ENCODE data around the gene PAK1. TPM values are rescaled to one million over a fixed set of nuclear protein-coding genes. Genes with fewer than 3 reads are reported as not detected.

The PAK1 gene
- total and polyA plus RNA-seq, 2 of the 4 experiments (the other 2 are of a cell fraction): 34.3 to 60.6 TPM

GRCh38 chr11:77421041-77421723 is 52.7 kb downstream of the PAK1 start:
- Histone ChIP-seq H4K5ac (ENCODE audit: low read depth, low read length) (no peak overlapping the region), H2AK9ac (replicated peaks; ENCODE audit: low read depth, low read length, poor library complexity) (no peak overlapping the region), H3K14ac (replicated peaks; ENCODE audit: low read depth, low read length) (no peak overlapping the region), H3K4me1 (ENCODE audit: control insufficient read depth, insufficient read depth, low read length) (no peaks in the 10 kb centered on the region), H3K27me3 (ENCODE audit: control insufficient read depth, insufficient read depth, low read length) (peaks cover 7% of the 10 kb centered on the region), H2BK5ac (ENCODE audit: low read depth, low read length, poor library complexity, severe bottlenecking) (no peak overlapping the region), H3K18ac (ENCODE audit: low read depth, low read length) (no peak overlapping the region), H2AK5ac (ENCODE audit: low read depth, low read length) (no peak overlapping the region), H4K20me1 (ENCODE audit: insufficient read depth, low read length) (no peaks in the 10 kb centered on the region), H2BK20ac (ENCODE audit: low read depth, low read length) (no peak overlapping the region), H3K56ac (ENCODE audit: extremely low read depth, insufficient read depth, low read length) (no peak overlapping the region), H4K91ac (ENCODE audit: insufficient read depth, low read depth, low read length) (no peak overlapping the region), H3K9me1 (ENCODE audit: insufficient read depth, low read length) (no peaks in the 10 kb centered on the region), H4K8ac (ENCODE audit: low read depth in 2 of 2, low read length in 2 of 2) (no peak overlapping the region), H3K79me1 (ENCODE audit: low read depth in 1 of 2, low read length in 2 of 2) (no peaks in the 10 kb centered on the region), H3K4me3 (ENCODE audit: insufficient read depth, low read depth, low read length) (no peak overlapping the region), H3K4me2 (ENCODE audit: low read depth, low read length) (no peak overlapping the region), H2AFZ (replicated peaks; ENCODE audit: low read length, poor library complexity) (no peak overlapping the region), H3K36me3 (ENCODE audit: control insufficient read depth, insufficient read depth, low read length) (no peaks in the 10 kb centered on the region), H2BK120ac (ENCODE audit: low read depth, low read length) (no peak overlapping the region), H3K4ac (ENCODE audit: low read depth, low read length) (no peak overlapping the region), H2BK15ac (ENCODE audit: low read depth, low read length) (no peak overlapping the region), H3K27ac (ENCODE audit: insufficient read depth, low read length) (no peak overlapping the region), H3K9ac (ENCODE audit: low read depth, low read length) (no peak overlapping the region), H3K23ac (ENCODE audit: low read depth, low read length) (no peak overlapping the region), H3K9me3 (ENCODE audit: control insufficient read depth, insufficient read depth, low read length) (no peaks in the 10 kb centered on the region)
- ChIA-PET POLR2A (ENCODE audit: unreplicated experiment) (no interaction called here), CTCF (interaction anchor here (0.6 kb wide), 1 partner anchor 23 kb away, joined by 3 read pairs; no protein-coding TSS in a partner anchor)
- TF ChIP-seq MXI1 (IDR thresholded peaks at IDR 0.05; ENCODE audit: borderline replicate concordance, low read depth, low read length) (no peak), POLR2A (IDR thresholded peaks at IDR 0.05; ENCODE audit: low read depth, low read length) (no peak), RFX5 (IDR thresholded peaks at IDR 0.05; ENCODE audit: low read depth, low read length) (no peak), NFE2L2 (IDR thresholded peaks at IDR 0.05; ENCODE audit: low read depth, low read length) (no peak), USF2 (IDR thresholded peaks at IDR 0.05; ENCODE audit: low read depth, low read length) (no peak), BHLHE40 (IDR thresholded peaks at IDR 0.05; ENCODE audit: low read depth, low read length) (no peak), SMC3 (IDR thresholded peaks at IDR 0.05; ENCODE audit: low read depth, low read length) (no peak), RAD21 (IDR thresholded peaks at IDR 0.05; ENCODE audit: low read length) (no peak), RCOR1 (IDR thresholded peaks at IDR 0.05; ENCODE audit: insufficient replicate concordance, low read length) (no peak), MAFK (IDR thresholded peaks at IDR 0.05; ENCODE audit: low read depth, low read length) (no peak), ELK1 (IDR thresholded peaks at IDR 0.05; ENCODE audit: borderline replicate concordance, low read depth, low read length) (no peak), CHD1 (IDR thresholded peaks at IDR 0.05; ENCODE audit: low read depth, low read length) (no peak), CTCF (conservative IDR thresholded peaks at IDR 0.05; ENCODE audit: low read depth, low read length) (no peak), FOS (IDR thresholded peaks at IDR 0.05; ENCODE audit: low read depth, low read length) (no peak), MAZ (IDR thresholded peaks at IDR 0.05; ENCODE audit: borderline replicate concordance, low read depth, low read length) (no peak), CEBPB (IDR thresholded peaks at IDR 0.05; ENCODE audit: low read depth, low read length) (no peak)
- no TSS peak for BruUV-seq (replicated peaks)
- DNase-seq (no peak), ATAC-seq (ENCODE audit: low read depth) (no peak)
- intact Hi-C loops (cut with micrococcal nuclease): no loop called here
- dilution Hi-C loops (cut with HindIII; ENCODE audit: low sequenced_read_pairs, unreplicated experiment): no loop called here
- in situ Hi-C loops (cut with MboI; ENCODE audit: low sequenced_read_pairs): no loop called here
- 67% methylated on average over 2 of the region's 2 CpGs; no CpG with 5 or more reads in 1 of the 2 experiments for WGBS, 2 experiments (ENCODE audit: extremely low coverage in 2 of 2, insufficient read length in 1 of 2)

All from IMR-90 (cell line).